Measurements from ENCODE around the gene UTP11.
"Not testable (repeated sequence)": the region's sequence is repeated elsewhere in the genome, so short reads cannot be mapped to it uniquely, and the experiment has no call there.

Gene UTP11

GRCh38 chr1:38028105-38028591 lies 15.6 kb downstream of the UTP11 start:
- no peak for FAIRE-seq

GRCh38 chr1:38028671-38029070 lies 16.1 kb downstream of the UTP11 start:
- FAIRE-seq: no peak

GRCh38 chr1:38029081-38029681 lies 16.6 kb downstream of the UTP11 start:
- no peak for FAIRE-seq

- no peak for FAIRE-seq
Observed at GRCh38 chr1:38029685-38030511, 17.4 kb downstream of the UTP11 start.

GRCh38 chr1:38030596-38031512 lies 18.3 kb downstream of the UTP11 start:
- FAIRE-seq: no peak

GRCh38 chr1:38031513-38031866 lies 19.0 kb downstream of the UTP11 start:
- FAIRE-seq: no peak

GRCh38 chr1:38032992-38033391 lies 20.5 kb downstream of the UTP11 start:
- not testable (repeated sequence) for FAIRE-seq

- no peak for FAIRE-seq
Observed at GRCh38 chr1:38034871-38035270, 22.3 kb downstream of the UTP11 start.

GRCh38 chr1:38037221-38037939 lies 24.8 kb downstream of the UTP11 start:
- no peak for FAIRE-seq

GRCh38 chr1:38038861-38039260 lies 26.3 kb downstream of the UTP11 start:
- no peak for FAIRE-seq

- FAIRE-seq: no peak
Observed at GRCh38 chr1:38039331-38040088, 27.0 kb downstream of the UTP11 start.

GRCh38 chr1:38041936-38042834 lies 29.7 kb downstream of the UTP11 start:
- no peak for FAIRE-seq

GRCh38 chr1:38043036-38043747 lies 30.7 kb downstream of the UTP11 start:
- no peak for FAIRE-seq

GRCh38 chr1:38044221-38045215 lies 32.0 kb downstream of the UTP11 start:
- FAIRE-seq: no peak

GRCh38 chr1:38045401-38046332 lies 33.1 kb downstream of the UTP11 start:
- FAIRE-seq: no peak

GRCh38 chr1:38046333-38046883 lies 33.9 kb downstream of the UTP11 start, which contains the start of gene POU3F1:
Gene POU3F1, minus strand, starts transcription at chr1:38046793. Its CDS starts 50 bp downstream, at chr1:38046743.
- FAIRE-seq: no peak
